ENCODE results near the gene COCH.
"Not testable (repeated sequence)": the region's sequence is repeated elsewhere in the genome, so short reads cannot be mapped to it uniquely, and the experiment has no call there.

The COCH gene

GRCh38 chr14:30933937-30934336, 59.6 kb downstream of the COCH start:
- not testable (repeated sequence) for DNase-seq

- DNase-seq: no peak
Observed at GRCh38 chr14:30935445-30935844, 61.1 kb downstream of the COCH start.

DNA sequence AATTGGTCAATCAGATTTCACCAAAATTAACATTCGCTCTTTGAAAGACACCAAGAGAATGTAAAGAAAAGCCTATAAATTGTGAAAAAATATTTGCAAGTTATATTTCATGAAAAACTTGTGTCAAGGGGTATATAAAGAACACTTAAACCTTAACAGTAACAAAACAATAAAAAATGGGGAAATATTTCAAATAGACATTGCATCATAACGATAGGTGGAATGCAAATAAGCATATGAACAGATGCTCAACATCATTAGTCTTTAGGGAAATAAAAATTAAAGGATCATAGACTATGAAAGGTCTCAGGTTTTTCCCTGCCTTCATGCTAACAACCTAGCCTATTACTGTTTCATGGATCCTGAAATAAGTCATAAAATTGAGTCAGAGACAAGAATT, 64.3 kb downstream of the COCH start:
- no peak for DNase-seq
